ENCODE results near the gene UCHL3.

Gene UCHL3

DNA sequence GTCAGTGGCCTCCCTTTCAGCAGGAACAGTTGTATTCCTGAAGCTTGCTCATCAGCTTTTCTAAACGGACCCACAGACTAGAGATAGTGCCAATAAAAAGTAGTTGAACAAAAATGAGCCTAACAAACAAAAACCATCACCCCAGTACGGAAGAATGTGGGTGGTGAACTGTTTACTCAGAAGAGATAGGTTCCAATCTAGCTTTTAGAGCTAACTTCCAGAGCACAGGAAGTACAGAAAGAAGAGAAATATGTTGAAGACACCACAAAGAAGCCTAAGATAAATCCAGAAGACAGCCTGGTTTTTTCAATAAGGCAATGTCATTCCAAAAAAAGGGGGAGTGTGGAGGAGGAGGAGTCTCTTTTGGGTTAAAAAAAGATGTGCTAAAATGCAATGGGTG lies 83.7 kb downstream of the UCHL3 start:
- DNase-seq, result no peak

DNA sequence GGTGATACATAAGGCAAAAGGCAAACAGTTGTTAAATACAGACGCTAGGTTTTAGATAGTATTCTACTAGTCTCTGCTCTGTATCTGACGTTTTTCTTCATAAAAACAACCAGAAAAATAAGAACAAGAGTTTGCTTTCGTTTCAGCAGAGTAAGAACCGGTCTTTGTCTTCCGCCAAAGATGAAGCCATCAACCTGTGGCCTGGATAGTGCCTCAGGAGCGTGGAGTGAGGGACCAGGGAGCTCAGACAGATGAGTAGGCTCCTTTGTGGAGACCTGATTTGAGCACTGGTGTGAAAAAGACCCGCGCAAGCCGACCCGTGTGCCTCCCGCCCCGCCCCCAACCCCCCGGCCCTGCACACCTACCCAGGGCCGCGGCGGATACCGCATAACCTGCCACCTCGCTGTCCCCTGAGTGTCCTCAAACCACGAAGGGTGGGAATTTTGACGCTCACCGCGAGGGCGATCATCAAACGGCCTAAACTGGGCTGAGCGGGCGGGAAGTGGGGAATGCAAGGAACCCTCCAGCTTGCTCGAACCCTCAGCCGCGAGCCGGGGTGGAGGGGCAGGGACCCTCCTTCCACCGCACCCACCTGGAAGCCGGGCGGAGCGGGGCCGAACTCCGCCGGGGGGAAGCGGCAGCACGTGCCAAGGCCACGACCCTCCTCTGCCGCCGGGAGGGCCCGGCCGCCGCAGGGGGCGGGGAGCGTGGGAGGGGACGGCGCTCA lies 85.7 kb downstream of the UCHL3 start:
- DNase-seq, result no peak

DNA sequence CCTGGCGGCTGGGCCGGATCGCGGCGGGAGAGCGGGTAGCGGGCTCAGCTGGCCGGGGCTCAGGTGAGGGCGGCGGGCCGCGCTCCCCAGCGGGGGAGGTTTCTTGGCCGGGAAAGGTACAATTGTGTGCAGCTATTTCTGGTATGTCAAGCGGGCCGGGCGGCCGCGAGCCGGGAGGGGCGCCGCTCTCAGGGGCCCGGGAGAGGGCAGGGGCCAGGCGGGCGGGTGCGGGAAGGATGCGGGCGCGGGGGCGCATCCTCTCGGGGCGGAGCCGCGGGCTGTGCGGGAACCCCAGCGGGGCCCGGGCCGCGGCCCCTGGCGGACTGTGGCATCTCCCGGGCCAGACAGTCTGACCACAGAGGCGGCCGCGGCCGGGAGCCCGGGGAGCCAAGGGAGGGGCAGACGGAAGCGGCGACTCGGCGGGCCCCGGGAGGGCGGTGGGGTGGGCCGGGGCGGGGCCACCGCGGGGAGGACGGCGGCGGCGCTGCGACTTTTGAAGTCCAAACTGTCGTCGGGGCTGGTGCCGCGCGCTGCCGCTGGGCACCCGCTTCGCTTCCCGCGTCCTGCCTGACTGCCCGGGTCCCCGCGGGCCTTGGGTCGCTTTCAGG lies 86.3 kb downstream of the UCHL3 start, which contains the start of gene LMO7:
Gene LMO7 (plus strand): TSS at position 503 of the 608 bp plus-strand sequence. CDS start 328 bp downstream, outside the sequence.
- peak; percentile 33 for DNase-seq

DNA sequence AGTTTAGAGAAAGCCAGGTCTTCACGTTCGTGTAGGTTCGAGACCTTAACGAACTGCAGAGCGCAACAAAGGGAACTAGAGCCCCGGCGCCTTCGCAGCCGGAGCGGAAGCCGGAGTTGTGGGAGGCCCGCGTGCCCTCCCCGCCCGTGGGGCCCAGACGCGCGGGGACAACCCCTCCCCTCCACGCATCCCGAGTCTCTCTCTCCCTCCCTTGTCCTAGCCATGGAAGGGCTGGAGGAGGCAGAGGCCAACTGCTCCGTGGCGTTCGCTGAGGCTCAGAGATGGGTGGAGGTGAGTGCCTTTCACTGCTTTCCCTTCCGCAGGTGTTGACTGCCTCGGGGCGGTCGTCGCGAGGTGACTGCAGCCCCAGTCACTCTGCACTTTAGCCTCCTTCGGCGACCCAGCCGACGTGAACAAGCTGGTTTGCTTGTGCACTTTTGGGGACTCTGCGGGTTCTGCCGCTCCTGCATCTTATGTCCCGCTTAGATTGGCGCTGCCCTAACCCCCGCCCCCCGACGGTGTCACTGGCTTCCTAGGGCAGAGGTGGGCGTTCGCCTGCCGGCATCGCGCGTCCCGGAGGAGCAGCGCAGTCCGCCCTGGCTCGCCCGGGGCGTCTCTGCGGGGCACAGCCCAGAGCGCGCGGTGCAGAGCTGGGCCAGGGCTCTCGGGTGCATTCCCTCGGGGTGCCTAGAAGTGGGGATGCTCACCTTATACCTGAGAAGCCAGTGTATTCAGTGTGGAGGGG lies 87.0 kb downstream of the UCHL3 start:
- peak; percentile 29 for DNase-seq

GRCh38 chr13:75637181-75637750 lies 87.7 kb downstream of the UCHL3 start:
- DNase-seq, result no peak

- no peak for DNase-seq
Measured at GRCh38 chr13:75639454-75639853, 89.9 kb downstream of the UCHL3 start.

DNA sequence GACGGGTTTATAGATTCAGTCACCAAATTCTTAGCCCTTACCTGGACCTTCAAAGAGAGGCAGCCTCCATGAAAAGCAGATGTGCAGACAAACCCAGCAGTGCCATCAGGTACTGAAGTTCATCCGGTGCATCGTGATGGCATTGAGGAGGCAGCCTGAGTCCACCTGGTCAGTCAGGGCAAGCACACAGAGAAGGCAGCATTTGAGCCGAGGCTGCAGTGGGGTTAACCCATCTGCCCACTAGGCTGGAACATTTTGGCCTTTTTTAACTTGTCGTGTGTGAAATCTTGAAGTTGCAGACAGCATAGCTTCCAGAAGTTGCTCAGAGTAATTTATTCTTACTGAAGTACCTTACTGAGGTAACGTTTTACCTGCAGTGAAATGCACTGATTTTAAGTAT lies 91.4 kb downstream of the UCHL3 start:
- no peak for DNase-seq

DNA sequence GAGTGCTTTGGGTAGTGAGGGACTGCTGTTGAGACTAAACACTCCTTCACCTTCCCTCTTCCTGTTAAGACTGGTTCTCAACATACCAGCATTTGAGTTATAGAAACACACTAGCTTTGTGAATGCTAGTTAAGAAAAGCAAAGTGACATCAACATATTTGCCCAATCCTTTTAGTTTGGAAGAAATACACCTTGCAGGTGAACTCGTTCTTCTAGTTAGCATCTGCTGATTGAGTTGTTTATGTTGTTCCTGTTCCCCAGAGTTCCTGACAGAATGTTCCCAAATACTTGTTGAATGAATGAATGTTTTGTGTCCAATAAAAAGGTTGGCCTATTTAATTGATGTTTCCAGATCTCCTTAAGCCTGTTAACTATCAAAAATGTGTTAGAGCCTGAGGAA lies 93.6 kb downstream of the UCHL3 start:
- DNase-seq, result no peak

DNA sequence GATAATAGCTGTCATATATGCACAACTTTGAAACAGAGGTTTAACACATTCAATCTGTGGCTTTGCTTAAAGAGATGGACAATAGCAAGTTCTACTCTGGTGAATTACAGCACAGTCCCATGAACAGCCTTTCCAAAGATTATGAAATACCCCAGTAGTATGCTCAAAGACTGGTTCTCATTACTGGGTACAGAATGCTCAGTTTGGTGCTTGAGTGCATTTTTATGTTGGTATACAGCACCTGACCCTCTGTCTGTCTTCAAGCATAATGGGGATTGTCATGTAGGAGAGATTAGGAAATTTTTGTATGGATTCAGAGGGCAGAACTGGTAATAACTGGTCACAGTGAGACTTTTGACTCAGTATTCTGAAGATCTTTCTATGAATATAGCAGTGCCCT lies 94.1 kb downstream of the UCHL3 start:
- no peak for DNase-seq

- DNase-seq, result no peak
Measured at GRCh38 chr13:75645141-75645540, 95.5 kb downstream of the UCHL3 start.

DNA sequence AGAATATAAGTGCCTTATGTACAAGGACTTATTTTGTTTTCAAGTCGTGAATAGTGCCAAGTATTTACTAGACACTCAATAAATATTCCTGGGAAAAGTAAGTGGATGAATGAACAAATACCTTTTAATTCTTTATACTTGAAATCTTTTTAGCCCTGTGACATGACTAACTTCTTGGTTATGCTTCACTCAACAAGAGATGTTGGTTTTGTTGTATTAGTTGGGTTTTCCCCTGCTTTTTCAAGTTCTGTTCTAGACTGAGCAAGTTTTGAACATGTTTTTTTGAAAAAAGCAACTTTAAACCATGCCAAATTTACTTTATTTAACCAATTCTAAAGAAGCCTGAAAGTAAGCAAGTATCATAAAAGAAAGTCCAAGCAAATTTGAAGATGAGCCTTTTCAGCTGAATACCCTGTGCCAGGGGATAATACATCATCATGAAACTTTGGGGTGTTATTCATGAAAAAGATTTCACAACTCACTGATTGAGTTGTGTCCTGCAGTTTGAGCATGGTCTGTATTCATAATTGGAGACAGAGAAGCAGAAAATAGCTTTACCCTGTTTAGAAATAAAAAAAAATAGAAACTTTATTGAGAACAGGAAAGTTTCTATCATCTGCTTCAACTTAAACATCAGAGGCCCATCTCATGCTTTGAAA lies 97.7 kb downstream of the UCHL3 start:
- no peak for DNase-seq

GRCh38 chr13:75648446-75648845 lies 98.9 kb downstream of the UCHL3 start:
- DNase-seq, result no peak

GRCh38 chr13:75651013-75651412 lies 101.4 kb downstream of the UCHL3 start:
- no peak for DNase-seq

DNA sequence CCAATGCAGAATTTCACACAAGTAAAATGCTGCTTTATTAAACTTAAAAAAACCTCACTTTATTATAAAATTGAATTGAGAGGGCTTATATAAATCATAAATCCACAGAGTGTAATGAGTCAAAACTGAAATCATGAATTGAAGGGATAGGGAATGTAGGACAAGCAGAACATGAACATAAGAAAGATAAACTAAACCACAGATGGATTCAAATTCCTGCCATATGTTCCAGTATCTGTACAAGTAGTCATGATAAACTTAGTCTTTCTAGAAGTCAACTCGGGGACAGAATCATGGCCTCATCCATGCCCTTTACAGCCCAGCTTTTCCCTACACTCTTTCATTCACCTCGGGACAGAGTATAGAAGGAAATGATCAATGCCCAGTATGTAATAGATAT lies 103.1 kb downstream of the UCHL3 start:
- no peak for DNase-seq
